HG03045 (cell line): ENCODE measurements around the gene TBCD.
A peak's percentile ranks its signal among the peaks of the same experiment; 100 is the strongest.

ENCODE experiments used
- ATAC-seq: cut with Tn5 transposase; IDR thresholded peaks from one replicate; pipeline ENCODE4 v1.9.1; 2021; ENCODE audit warnings: mild to moderate bottlenecking, moderate library complexity; ENCODE audit not compliant: unreplicated experiment

TBCD gene

DNA sequence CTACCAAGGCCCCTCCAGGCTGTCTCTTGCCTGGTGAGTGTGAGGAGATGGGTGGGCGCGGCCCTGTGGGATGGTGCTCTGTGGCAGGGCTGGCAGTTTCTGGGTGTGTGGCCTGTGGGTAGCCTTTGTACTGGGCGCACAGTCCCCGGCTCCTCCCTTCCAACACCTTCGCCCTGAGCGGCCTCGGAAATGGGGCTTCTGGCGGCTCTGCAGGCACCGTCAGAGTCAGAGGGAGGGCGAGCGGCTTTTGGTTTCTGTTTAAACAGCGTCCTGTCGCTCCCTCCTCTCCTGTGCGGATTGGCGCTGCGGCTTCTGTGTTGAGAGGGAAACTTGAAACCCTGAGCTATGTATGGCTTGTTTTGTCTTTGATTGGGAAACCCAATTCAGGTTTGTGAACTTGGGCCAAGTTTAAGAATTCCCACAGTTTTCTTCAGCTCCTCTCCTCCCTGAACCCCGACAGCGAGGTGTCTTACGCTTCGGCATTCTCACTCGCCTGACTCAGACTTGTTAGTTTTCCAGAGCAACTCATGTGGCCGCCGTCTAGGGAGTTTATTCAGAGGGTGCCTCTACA is 96.2 kb downstream of the TBCD start:
- no peak for ATAC-seq

DNA sequence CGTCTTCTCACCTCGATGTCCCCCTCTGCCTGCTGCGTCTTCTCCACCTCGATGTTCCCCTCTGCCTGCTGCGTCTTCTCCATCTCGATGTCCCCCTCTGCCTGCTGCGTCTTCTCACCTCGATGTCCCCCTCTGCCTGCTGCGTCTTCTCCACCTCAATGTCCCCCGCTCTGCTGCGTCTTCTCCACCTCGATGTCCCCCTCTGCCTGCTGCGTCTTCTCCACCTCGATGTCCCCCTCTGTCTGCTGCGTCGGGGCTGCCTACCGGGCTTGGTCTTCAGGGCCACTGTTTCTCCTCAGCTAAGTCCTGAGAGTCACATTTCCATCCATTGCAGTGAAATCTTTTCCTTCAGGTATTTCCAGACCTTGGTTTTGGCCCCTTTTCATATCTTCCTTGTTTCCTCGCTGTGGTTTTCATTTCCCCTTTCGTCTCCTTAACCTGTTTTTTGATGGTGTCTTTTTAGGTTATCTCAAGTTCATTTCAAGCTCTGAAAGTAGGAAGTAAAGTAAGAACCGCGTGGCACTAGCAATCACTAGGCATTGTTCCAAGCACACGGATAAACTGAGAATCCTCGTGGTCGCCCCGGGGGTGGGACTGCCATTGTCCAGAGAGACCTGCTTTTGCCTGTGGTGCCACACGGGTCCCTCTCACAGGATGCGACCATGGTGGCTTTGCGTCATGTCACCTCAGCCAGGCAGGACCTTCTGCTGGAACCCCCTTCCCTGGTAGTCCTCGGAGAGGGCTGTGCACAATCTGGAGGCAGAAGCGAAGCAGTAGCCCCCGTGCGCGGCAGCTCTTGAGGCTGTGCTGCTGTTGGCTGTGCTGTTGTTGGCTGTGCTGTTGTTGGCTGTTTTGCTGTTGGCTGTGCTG is 97.4 kb downstream of the TBCD start:
- no peak for ATAC-seq

- ATAC-seq, result no peak
Measured at GRCh38 chr17:82851381-82851780, 99.5 kb downstream of the TBCD start.

DNA sequence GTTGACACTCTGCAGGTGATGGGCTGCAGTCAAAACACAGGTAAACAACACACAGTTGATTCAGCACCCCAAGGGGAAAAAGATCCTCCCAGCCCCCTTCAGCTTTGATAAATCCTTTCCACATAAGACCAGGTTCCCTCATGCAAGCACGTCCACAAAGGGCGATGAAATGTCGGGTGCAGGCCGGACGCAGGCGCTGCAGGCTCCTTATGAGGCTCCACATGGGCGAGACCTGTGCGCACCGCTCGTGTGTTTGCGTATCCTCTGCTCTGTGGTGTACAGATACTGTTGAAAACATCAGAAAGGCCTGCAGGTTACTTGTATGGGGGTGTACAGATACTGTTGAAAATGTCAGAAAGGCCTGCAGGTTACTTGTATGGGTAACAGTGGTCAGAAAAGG is 102.4 kb downstream of the TBCD start:
- no peak for ATAC-seq

DNA sequence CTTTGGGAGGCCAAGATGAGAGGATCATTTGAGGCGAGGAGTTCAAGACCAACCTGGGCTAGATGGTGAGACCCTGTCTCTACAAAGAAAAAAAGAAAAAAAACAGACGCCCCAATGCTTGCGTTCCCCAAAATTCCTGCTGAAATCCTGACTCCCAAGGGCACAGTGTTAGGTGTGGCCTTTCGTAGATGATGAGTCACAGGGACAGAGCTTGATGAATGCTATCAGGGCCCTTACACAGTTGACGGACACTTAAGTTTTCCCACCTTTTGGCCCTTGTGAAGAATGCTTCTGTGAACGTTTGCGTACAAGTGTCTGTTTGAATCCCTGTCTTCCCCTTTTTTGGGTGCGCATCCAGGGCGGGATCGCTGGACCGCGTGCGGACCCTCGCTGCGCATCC is 104.5 kb downstream of the TBCD start:
- ATAC-seq, result no peak

DNA sequence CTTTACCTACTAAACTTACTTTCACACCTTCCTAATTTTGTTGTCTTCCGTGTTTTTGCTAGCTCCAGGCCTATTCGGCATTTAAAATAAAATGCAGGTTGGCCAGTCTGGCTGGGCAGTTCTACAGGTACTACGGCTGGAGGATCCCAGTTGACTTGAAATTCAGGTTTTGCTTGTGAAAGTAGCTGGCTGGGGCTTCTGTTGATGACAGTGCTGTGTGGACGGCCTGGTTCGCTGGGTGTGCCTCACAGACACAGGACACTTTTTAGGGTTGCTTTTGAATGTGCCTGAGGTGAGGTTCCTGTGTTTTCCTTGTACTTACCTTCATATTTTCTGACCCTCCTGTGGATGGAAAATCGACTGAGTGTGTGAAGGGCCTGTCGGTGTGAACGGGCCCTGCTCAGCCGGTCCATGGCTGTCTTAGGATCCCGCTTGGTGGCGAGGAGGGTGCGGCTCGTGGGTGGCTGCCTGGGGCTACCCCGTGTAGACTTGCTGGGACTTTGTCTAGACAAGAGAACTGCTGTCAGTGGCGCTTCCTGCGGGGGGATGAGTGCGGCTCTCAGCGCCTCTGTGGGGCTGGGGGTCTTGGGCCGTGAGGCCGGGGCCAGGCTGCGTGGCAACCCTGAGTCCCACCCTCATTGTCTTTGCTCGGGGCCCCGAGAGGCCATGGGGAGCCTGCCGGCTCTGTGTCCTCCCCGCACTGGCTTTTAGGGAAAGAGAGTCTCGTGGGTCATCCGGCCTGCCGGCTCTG is 106.7 kb downstream of the TBCD start:
- no peak for ATAC-seq

DNA sequence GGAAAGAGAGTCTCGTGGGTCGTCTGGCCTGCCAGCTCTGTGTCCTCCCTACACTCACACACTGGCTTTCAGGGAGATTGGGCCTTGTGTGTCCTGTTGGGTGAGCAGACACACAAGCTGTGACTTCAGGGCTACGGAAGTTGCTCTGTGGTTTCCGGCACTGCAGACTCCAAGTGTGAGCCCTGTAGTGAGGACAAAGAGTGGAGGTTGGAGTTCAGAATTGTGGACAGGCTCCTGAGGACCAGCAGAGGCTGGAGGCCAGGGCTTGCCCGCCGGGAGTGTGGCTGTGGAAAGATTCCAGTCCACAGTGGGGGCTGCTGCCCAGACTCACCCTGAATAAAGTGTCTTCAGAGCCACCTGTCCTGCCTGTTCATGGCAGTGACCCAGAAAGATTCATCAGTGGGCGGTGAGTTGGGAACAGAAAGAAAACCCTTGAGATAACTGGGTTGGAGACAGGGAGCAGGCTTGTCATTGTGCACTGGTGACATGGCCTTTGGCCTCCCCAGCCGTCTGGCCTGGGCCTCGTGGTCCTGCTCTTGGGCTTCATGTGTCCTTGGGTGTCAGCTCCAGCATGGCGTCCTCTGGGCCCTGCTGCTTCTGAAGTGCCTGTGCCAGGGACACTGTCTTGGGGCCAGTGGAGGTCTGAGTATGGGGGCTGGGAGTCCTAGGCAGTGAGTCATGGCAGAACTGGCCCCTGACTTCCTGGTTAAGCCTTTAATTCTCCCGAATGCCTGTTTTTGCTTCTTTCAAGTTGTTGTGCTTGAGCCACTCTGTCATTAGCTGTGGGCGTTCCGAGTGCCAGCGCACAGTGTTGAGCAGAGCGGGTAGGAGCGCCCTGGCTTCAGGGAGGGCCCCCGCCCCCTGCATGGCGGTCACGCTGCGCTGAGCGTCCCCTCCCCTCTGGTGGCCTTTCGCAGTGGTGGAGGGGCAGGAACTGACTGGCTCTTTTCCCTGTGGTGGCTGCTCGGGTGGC is 107.9 kb downstream of the TBCD start:
- ATAC-seq, result no peak

- ATAC-seq, result no peak
Measured at GRCh38 chr17:82860606-82861392, 108.9 kb downstream of the TBCD start.

- no peak for ATAC-seq
Measured at GRCh38 chr17:82861393-82861775, 109.5 kb downstream of the TBCD start.

- ATAC-seq, result no peak
Measured at GRCh38 chr17:82862191-82862590, 110.3 kb downstream of the TBCD start.

DNA sequence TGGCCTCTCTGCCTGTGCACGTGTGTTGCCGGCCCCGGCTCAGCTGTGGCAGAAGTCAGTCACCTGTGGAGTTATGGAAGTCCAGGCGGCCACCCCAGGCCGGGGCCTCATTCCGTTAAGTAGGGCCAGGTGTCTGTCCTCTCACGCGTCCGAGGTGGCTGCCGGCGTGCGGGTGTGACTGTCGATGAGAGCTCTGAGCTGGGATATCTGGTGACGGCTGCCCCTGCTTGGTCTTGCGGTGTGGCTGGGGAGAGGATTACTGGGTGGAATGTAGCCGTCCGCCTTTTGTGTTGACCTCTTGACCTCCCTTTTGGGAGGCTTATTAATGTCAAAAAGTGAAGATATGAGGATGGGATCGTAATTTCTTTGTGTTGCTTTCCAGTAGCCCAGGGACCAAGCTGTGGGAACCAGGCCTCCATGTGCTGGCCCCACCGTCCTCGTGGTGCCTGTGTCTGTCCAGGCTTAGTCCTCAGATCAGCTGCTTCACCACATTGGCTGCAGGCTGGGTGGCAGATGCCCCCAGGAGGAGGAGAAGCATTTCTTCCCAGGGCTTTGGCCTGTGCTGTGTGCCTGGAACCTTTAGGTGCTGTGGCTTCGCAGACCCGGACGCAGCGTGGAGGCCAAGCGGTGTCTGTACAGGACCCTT is 111.0 kb downstream of the TBCD start:
- no peak for ATAC-seq

- no peak for ATAC-seq
Measured at GRCh38 chr17:82863383-82863940, 111.6 kb downstream of the TBCD start.

DNA sequence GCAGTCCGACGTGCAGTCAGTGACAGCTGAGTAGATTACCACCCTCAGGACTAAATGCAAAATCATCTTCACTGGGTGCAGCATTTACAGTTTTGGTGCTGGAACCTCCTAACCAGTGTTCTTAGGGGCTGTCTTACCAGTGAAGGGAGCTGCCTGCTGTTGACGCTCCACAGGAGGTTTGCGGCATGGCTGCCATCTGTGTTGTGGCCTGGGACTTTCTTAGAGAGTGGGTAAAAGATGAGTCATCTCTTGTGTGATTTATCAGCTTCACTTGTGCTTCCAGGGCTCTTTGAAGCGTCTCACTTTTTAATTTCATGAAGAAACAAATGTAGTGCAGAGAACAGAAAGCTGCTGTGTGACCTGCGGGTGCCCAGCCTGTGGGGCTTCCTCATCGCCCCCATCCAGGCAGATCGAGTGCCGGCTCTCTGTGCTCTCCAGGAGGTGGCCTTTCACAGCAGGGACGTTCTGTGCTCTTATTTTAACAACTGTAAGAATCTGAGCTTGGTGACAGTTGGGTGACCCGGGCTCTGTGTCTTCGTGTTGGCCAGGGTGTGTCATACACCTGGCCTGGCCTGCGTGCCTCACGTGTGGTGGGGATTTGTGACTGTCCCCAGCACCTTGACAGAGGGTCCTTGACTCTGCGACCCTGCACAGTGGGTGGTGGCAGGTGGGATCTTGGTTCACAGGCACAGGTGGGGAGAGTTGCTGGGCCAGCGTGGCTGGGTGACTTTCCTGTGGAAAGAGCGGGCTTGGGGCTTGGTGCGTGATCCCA is 112.3 kb downstream of the TBCD start:
- ATAC-seq, result peak; percentile 76

- no peak for ATAC-seq
Measured at GRCh38 chr17:82864713-82865248, 112.9 kb downstream of the TBCD start.

DNA sequence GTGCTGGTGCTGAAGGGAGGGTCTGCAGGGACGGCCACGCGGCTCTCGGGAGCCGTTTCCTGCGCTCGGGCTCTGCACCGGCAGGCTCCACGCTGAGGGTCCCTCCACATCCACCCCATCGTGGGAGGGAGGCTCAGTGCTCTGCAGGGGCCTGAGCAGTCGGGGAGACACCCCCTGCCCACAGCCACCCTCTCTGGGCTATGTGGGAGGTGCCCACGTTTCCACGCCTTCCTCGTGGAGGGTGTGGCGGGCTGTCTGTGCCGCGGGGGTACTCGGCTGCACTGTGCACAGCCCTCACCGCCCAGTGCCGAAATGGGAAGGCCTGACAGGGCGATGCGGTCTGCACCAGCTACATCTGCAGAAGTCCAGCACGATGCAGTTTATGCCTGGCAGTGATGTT is 113.4 kb downstream of the TBCD start:
- ATAC-seq, result no peak

DNA sequence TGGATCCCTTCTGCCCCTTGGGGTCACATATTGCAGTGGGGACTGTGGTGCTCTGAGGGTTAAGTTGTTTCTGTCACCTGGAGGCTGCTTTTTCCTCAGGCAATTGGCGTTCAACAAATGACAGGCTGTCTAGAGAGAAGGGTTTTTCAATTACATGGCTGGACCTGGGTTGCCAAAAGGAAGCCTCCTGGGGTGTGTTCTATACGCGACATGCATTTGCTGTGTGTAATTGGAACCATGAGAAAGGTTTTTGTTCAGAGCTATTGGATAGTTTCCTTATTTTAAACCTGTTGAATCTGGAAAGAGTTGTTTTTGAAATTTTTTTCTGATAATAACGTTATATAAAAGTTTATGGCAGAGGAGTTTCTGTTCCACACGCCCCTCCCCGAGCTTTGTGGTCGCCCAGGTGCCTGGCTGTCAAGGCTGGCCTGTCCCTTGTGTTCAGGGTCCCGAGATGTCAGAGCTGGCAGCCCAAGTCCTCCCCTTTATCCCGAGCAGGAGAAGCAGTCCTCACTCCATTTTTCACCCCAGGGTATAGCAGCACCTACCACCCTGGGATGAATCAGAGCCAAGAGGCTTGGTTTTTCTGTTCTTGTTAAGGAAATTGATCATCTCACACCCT is 114.0 kb downstream of the TBCD start:
- ATAC-seq, result no peak

GRCh38 chr17:82866590-82867191 is 114.8 kb downstream of the TBCD start:
- no peak for ATAC-seq
